A549 (cell line): ENCODE data around the gene UNC5C. TPM values are rescaled to one million over a fixed set of nuclear protein-coding genes. Genes with fewer than 3 reads are reported as not detected.
"Not testable (repeated sequence)": the region's sequence is repeated elsewhere in the genome, so short reads cannot be mapped to it uniquely, and the experiment has no call there.

Experiments
- ATAC-seq, 2 experiments: fragments of 200-7000 bp in 1 of 2; fragments of >200 bp in 1 of 2; cut with Nextera tagmentation in 1 of 2; cut with Tn5 transposase in 1 of 2; 3 replicates each; pipeline versions ENCODE4 v1.8.0 to v1.9.1; 2018 to 2020; ENCODE audit warnings: mild to moderate bottlenecking in 1 of 2, moderate library complexity in 1 of 2
- CTCF ChIA-PET: fragments of 300-600 bp; sonication (Branson Sonifier 250); formaldehyde crosslinking; extraction: SDS; loops from one replicate; lab custom pipeline; 2021; ENCODE audit warnings: antibody characterized with exemption, inconsistent platforms; lab: Yijun Ruan, JAX
- POLR2A ChIA-PET: fragments of 350-600 bp; formaldehyde crosslinking; extraction: SDS; loops from one replicate; lab custom pipeline; 2021; ENCODE audit warnings: antibody characterized with exemption, inconsistent platforms; lab: Yijun Ruan, JAX
- DNase-seq, 2 experiments: peaks; one replicate each; pipeline versions ENCODE4 v3.0.0 to v3.0.0-alpha.2; 2011 to 2016; ENCODE audit warnings: low read depth in 1 of 2, low spot score in 1 of 2
- FAIRE-seq: peaks from 2 replicates; lab custom pipeline; 2011; peaks lifted over from hg19 to GRCh38; lab: Jason Lieb, UNC
- H3K27ac ChIP-seq, 2 experiments: fragments of >200 bp; sonication (Bioruptor Twin); formaldehyde crosslinking; 3 replicates each; pipeline ENCODE4 v1.5.1; 2016 to 2017
- H3K4me1 ChIP-seq: fragments of >200 bp; sonication (Bioruptor Twin); formaldehyde crosslinking; 3 replicates; pipeline ENCODE4 v1.6.1; 2016
- H3K4me2 ChIP-seq: fragments of >200 bp; sonication (Bioruptor Twin); formaldehyde crosslinking; 3 replicates; pipeline ENCODE4 v1.6.1; 2016
- H3K4me3 ChIP-seq: fragments of >200 bp; sonication (Bioruptor Twin); formaldehyde crosslinking; 3 replicates; pipeline ENCODE4 v1.5.1; 2016
- H3K9me3 ChIP-seq: fragments of >200 bp; sonication (Bioruptor Twin); formaldehyde crosslinking; 3 replicates; pipeline ENCODE4 v1.6.1; 2016
- BCL3 ChIP-seq: fragments of >200 bp; sonication (Bioruptor Twin); formaldehyde crosslinking; IDR thresholded peaks from 3 replicates; pipeline ENCODE4 v1.6.1; 2016
- CBX8 ChIP-seq: fragments of 200-600 bp; sonication (generic); IDR thresholded peaks from 2 replicates; pipeline ENCODE4 v1.6.1; 2016
- CEBPB ChIP-seq, 2 experiments: fragments of >200 bp in 1 of 2; sonication (Bioruptor Twin) in 1 of 2; formaldehyde crosslinking in 1 of 2; IDR thresholded peaks; 2 replicates each; pipeline ENCODE4 v1.6.1; 2012 to 2016
- CHD4 ChIP-seq: fragments of 200-600 bp; sonication (generic); IDR thresholded peaks from 2 replicates; pipeline ENCODE4 v1.6.1; 2016; ENCODE audit warnings: antibody characterized with exemption, mild to moderate bottlenecking, borderline replicate concordance
- ELK1 ChIP-seq: fragments of 150-350 bp; IDR thresholded peaks from 2 replicates; pipeline ENCODE4 v1.6.1; 2014; ENCODE audit warnings: low read depth, mild to moderate bottlenecking, low read length
- FOSB ChIP-seq: fragments of 250-450 bp; sonication (Bioruptor Pico); IDR thresholded peaks from 2 replicates; pipeline ENCODE4 v1.5.0; 2020; ENCODE audit warnings: mild to moderate bottlenecking, moderate library complexity
- FOXS1 ChIP-seq: fragments of 250-450 bp; sonication (Bioruptor Pico); IDR thresholded peaks from 2 replicates; pipeline ENCODE4 v1.5.0; 2020; ENCODE audit warnings: mild to moderate bottlenecking, moderate library complexity
- HDAC2 ChIP-seq: fragments of 200-600 bp; sonication (generic); IDR thresholded peaks from 2 replicates; pipeline ENCODE4 v1.6.1; 2016
- HEYL ChIP-seq: fragments of 250-450 bp; sonication (Bioruptor Pico); IDR thresholded peaks from 2 replicates; pipeline ENCODE4 v1.8.0; 2021; ENCODE audit warnings: mild to moderate bottlenecking, moderate library complexity
- HOXA7 ChIP-seq: fragments of 250-450 bp; sonication (Bioruptor Pico); IDR thresholded peaks from 2 replicates; pipeline ENCODE4 v1.5.0; 2020; ENCODE audit warnings: mild to moderate bottlenecking, moderate library complexity
- HOXB13 ChIP-seq: fragments of 250-450 bp; sonication (Bioruptor Pico); IDR thresholded peaks from 2 replicates; pipeline ENCODE4 v1.5.0; 2020; ENCODE audit warnings: low read depth, mild to moderate bottlenecking, moderate library complexity
- KDM5A ChIP-seq: fragments of 200-600 bp; sonication (generic); IDR thresholded peaks from 2 replicates; pipeline ENCODE4 v1.6.1; 2016; ENCODE audit warnings: antibody characterized with exemption, mild to moderate bottlenecking
- MAZ ChIP-seq: fragments of 150-350 bp; IDR thresholded peaks from 2 replicates; pipeline ENCODE4 v1.6.1; 2014; ENCODE audit warnings: antibody characterized with exemption, low read depth, low read length, borderline replicate concordance
- RNF2 ChIP-seq: fragments of 200-600 bp; sonication (generic); IDR thresholded peaks from 2 replicates; pipeline ENCODE4 v1.6.1; 2016; ENCODE audit warnings: low read depth, mild to moderate bottlenecking, antibody characterized with exemption, moderate library complexity, borderline replicate concordance
- USF2 ChIP-seq: fragments of 450-650 bp; IDR thresholded peaks from 2 replicates; pipeline ENCODE4 v1.6.1; 2014; ENCODE audit warnings: antibody characterized with exemption
- ZNF302 ChIP-seq: fragments of 250-450 bp; sonication (Bioruptor Pico); IDR thresholded peaks from 2 replicates; pipeline ENCODE4 v1.9.0; 2021; ENCODE audit warnings: inconsistent platforms, mild to moderate bottlenecking, moderate library complexity
- ZSCAN20 ChIP-seq: fragments of 250-450 bp; sonication (Bioruptor Pico); IDR thresholded peaks from 2 replicates; pipeline ENCODE4 v1.8.0; 2022; ENCODE audit warnings: mild to moderate bottlenecking, moderate library complexity
- WGBS: methylation state at CpG from one replicate; pipeline ENCODE4 v1.1.6; 2017; ENCODE audit errors: missing lambda C conversion rate; 5-methylcytosine and 5-hydroxymethylcytosine counted together
- polyA plus RNA-seq, 4 experiments: library from polyadenylated mRNA; depleted of rRNA in 3 of 4; stranded (reverse); fragments of >200 nt; fragmentation: RNase III in 1 of 4; extraction: RNeasy Plus Mini Kit Qiagen cat#74134 plus additional on column Dnase treatment in 1 of 4; gene quantifications; 2 replicates in 3 of 4; 3 replicates in 1 of 4; pipeline ENCODE4 v1.2.3, GENCODE V29; 2011 to 2017
- TF ChIP-seq, protein P1 (sequence below): fragments of >200 bp; sonication (Bioruptor Twin); formaldehyde crosslinking; IDR thresholded peaks from 2 replicates; pipeline ENCODE4 v1.6.1; 2016
- TF ChIP-seq, protein P2 (sequence below): IDR thresholded peaks from 2 replicates; pipeline ENCODE4 v1.6.1; 2012; ENCODE audit warnings: low read depth, borderline replicate concordance
- TF ChIP-seq, protein P3 (sequence below): fragments of 250-450 bp; sonication (Bioruptor Pico); IDR thresholded peaks from 2 replicates; pipeline ENCODE4 v1.5.0; 2021; ENCODE audit warnings: mild to moderate bottlenecking, moderate library complexity, borderline replicate concordance

Gene UNC5C
- polyA plus RNA-seq, 2 of the 4 experiments (the other 2 are of a cell fraction): 0.13 TPM; not detected in 1

- 93% methylated on average over 4 of the region's 4 CpGs for WGBS
- peak; percentile 41 to 70; a peak in 4 of 6 replicates for ATAC-seq
Measured at GRCh38 chr4:95142932-95143331, 405.8 kb downstream of the UNC5C start.

DNA sequence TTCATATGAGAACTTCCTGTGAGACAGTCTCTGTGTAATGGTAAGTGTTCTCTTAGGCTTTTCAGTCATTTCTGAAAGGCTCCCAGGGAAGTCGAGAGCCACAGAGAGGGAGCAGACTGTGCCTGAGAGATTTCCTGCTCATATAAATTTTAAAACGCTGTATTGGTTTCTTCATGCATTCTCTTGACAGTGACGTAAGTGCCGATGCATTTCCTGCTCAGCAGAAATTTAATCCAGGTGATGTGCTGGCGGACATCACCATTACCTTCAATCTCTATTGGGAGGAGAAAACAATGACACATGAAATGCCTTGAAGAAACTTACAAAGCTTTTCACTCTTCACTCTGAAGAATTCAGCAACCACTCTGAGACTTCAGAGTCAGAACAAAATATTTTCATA, 407.4 kb downstream of the UNC5C start:
- no peak for TF ChIP-seq BCL3
- TF ChIP-seq HOXB13: no peak
- TF ChIP-seq CHD4: no peak
- TF ChIP-seq CEBPB (IDR thresholded peaks at IDR 0.05): no peak
- TF ChIP-seq HEYL (CRISPR knock-in tag): no peak
- TF ChIP-seq, protein P1, sequence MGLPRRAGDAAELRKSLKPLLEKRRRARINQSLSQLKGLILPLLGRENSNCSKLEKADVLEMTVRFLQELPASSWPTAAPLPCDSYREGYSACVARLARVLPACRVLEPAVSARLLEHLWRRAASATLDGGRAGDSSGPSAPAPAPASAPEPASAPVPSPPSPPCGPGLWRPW: no peak
- no peak for TF ChIP-seq CBX8
- H3K4me3 ChIP-seq: no peak overlapping the region
- 85% methylated on average over 5 of the region's 5 CpGs for WGBS
- no peak overlapping the region for H3K27ac ChIP-seq
- no peak overlapping the region for H3K4me2 ChIP-seq
- no peaks in the 10 kb centered on the region for H3K4me1 ChIP-seq
- FAIRE-seq (no peak), DNase-seq (no peak), ATAC-seq (no peak)
- H3K9me3 ChIP-seq: no peaks in the 10 kb centered on the region
- ChIA-PET POLR2A (no interaction called here), CTCF (no interaction called here)

More at GRCh38 chr4:95142932-95143331, 405.8 kb downstream of the UNC5C start:
- FAIRE-seq (no peak), DNase-seq (no peak)
- H3K27ac ChIP-seq: no peak overlapping the region
- TF ChIP-seq KDM5A: no peak
- no peak overlapping the region for H3K4me3 ChIP-seq
- POLR2A ChIA-PET: no interaction called here
- CTCF ChIA-PET: interaction anchor here (2.5 kb wide), 1 partner anchor 18 kb away, joined by 7 read pairs; no protein-coding TSS in a partner anchor
- H3K9me3 ChIP-seq: no peaks in the 10 kb centered on the region
- H3K4me2 ChIP-seq: no peak overlapping the region
- no peaks in the 10 kb centered on the region for H3K4me1 ChIP-seq

DNA sequence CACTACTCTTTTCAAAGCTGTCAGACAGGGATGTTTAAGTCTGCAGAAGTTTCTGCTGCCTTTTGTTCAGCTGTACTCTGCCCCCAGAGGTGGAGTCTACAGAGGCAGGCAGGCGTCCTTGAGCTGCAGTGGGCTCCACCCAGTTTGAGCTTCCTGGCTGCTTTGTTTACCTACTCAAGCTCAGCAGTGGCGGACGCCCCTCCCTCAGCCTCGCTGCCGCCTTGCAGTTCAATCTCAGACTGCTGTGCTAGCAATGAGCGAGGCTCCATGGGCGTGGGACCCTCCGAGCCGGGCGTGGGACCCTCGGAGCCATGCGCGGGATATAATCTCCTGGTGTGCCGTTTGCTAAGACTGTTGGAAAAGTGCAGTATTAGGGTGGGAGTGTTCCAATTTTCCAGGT, 409.3 kb downstream of the UNC5C start:
- CTCF ChIA-PET, ATAC-seq, H3K4me2 ChIP-seq, FAIRE-seq, H3K4me1 ChIP-seq, DNase-seq, H3K9me3 ChIP-seq, POLR2A ChIA-PET, H3K4me3 ChIP-seq, H3K27ac ChIP-seq: not testable (repeated sequence)
- whole genome bisulfite sequencing: 87% methylated on average over 10 of the region's 14 CpGs

DNA sequence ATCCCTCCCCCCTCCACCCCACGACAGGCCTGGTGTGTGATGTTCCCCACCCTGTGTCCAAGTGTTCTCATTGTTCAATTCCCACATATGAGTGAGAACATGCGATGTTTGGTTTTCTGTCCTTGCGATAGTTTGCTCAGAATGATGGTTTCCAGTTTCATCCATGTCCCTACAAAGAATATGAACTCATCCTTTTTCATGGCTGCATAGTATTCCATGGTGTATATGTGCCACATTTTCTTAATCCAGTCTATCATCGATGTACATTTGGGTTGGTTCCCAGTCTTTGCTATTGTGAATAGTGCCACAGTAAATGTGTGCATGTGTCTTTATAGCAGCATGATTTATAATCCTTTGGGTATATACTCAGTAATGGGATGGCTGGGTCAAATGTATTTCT, 414.8 kb downstream of the UNC5C start:
- POLR2A ChIA-PET, ATAC-seq, H3K4me2 ChIP-seq, H3K27ac ChIP-seq, DNase-seq, H3K9me3 ChIP-seq, FAIRE-seq, CTCF ChIA-PET, H3K4me3 ChIP-seq: not testable (repeated sequence)
- peaks cover 30% of the 10 kb centered on the region for H3K4me1 ChIP-seq
- 0 out of 2 replicates have a peak, but pooled peaks have one; percentile 33 for TF ChIP-seq HDAC2
- 77% methylated on average over 4 of the region's 4 CpGs for WGBS

DNA sequence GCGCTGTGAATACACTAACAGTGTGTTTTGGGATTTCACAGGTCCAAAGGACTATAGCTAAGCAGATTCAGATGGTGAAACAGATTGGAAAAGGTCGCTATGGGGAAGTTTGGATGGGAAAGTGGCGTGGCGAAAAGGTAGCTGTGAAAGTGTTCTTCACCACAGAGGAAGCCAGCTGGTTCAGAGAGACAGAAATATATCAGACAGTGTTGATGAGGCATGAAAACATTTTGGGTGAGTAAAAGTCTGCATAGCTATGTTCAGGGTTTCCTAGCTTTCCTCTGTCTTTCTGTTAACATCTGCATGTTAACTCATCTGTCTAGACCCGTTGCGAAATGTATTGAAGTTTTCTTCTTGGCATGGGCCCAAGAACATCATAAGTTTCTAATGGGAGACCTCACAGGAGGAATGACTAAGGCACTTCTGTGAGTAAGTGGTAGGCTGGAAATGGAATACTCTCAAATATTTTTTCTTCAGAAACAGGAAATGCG, 418.9 kb downstream of the UNC5C start:
- Histone ChIP-seq H3K4me1 (peaks cover 46% of the 10 kb centered on the region), H3K4me3 (peak overlapping the region; percentile 15; the same call in 1 of the 3 replicates), H3K9me3 (0 out of 3 replicates have a peak, but pooled peaks cover 4% of the 10 kb centered on the region), H3K27ac (peak overlapping the region; percentile 81 to 96), H3K4me2 (peak overlapping the region; percentile 78)
- DNase-seq (peak; percentile 43 to 96), ATAC-seq (peak; percentile 93 to 97), FAIRE-seq (peak; percentile 28)
- ChIA-PET POLR2A (no interaction called here), CTCF (interaction anchor here (1.5 kb wide), 1 partner anchor 35 kb away, joined by 6 read pairs; no protein-coding TSS in a partner anchor)
- 3% methylated on average over 7 of the region's 7 CpGs for WGBS
- no peak for TF ChIP-seq ZNF302 (CRISPR knock-in tag)
- no peak for TF ChIP-seq HOXB13
- no peak for TF ChIP-seq USF2
- TF ChIP-seq ZSCAN20: no peak
- TF ChIP-seq FOXS1 (CRISPR knock-in tag): no peak
- no peak for TF ChIP-seq CBX8
- TF ChIP-seq FOSB (CRISPR knock-in tag): no peak
- TF ChIP-seq MAZ: no peak
- TF ChIP-seq RNF2: no peak
- TF ChIP-seq, protein P2, sequence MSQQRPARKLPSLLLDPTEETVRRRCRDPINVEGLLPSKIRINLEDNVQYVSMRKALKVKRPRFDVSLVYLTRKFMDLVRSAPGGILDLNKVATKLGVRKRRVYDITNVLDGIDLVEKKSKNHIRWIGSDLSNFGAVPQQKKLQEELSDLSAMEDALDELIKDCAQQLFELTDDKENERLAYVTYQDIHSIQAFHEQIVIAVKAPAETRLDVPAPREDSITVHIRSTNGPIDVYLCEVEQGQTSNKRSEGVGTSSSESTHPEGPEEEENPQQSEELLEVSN: no peak
- no peak for TF ChIP-seq HOXA7
- TF ChIP-seq ELK1: no peak
- TF ChIP-seq, protein P3, sequence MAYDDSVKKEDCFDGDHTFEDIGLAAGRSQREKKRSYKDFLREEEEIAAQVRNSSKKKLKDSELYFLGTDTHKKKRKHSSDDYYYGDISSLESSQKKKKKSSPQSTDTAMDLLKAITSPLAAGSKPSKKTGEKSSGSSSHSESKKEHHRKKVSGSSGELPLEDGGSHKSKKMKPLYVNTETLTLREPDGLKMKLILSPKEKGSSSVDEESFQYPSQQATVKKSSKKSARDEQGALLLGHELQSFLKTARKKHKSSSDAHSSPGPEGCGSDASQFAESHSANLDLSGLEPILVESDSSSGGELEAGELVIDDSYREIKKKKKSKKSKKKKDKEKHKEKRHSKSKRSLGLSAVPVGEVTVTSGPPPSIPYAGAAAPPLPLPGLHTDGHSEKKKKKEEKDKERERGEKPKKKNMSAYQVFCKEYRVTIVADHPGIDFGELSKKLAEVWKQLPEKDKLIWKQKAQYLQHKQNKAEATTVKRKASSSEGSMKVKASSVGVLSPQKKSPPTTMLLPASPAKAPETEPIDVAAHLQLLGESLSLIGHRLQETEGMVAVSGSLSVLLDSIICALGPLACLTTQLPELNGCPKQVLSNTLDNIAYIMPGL (CRISPR knock-in tag): no peak
